Heart left ventricle (tissue), 16 donors: ENCODE data around the gene GLB1L2. TPM values are rescaled to one million over a fixed set of nuclear protein-coding genes. Genes with fewer than 3 reads are reported as not detected.
"Not testable (repeated sequence)": the region's sequence is repeated elsewhere in the genome, so short reads cannot be mapped to it uniquely, and the experiment has no call there.

Experiments used
- ATAC-seq, 4 donors: fragments of 200-7000 bp; cut with Tn5 transposase; one replicate each; pipeline ENCODE4 v1.9.1; 2020 to 2022; ENCODE audit warnings: moderate library complexity in 4 of 4, mild to moderate bottlenecking in 3 of 4, moderate number of reproducible peaks in 1 of 4
- DNase-seq, 5 donors: peaks; one replicate each; pipeline ENCODE4 v3.0.0-alpha.2; 2020
- H3K27ac ChIP-seq, 12 donors: fragments of 200-600 bp; sonication (generic) in 4 of 12; one replicate each; pipeline versions ENCODE4 v1.5.0 to v1.8.0; 2016 to 2022; ENCODE audit warnings: mild to moderate bottlenecking in 2 of 12
- H3K27me3 ChIP-seq, 9 donors: fragments of 200-600 bp; sonication (generic) in 2 of 9; one replicate each; pipeline versions ENCODE4 v1.5.1 to v1.8.0; 2016 to 2022; ENCODE audit warnings: mild to moderate bottlenecking in 3 of 9
- H3K36me3 ChIP-seq, 9 donors: fragments of 200-600 bp; sonication (generic) in 2 of 9; one replicate each; pipeline versions ENCODE4 v1.5.0 to v1.8.0; 2018 to 2022; ENCODE audit warnings: mild to moderate bottlenecking in 2 of 9
- H3K4me1 ChIP-seq, 12 donors: fragments of 200-600 bp; sonication (generic) in 4 of 12; one replicate each; pipeline versions ENCODE4 v1.5.0 to v1.8.0; 2016 to 2022; ENCODE audit warnings: mild to moderate bottlenecking in 3 of 12
- H3K4me3 ChIP-seq, 12 donors: fragments of 200-600 bp; sonication (generic) in 4 of 12; one replicate each; pipeline versions ENCODE4 v1.5.0 to v1.8.0; 2017 to 2022; ENCODE audit warnings: mild to moderate bottlenecking in 9 of 12, moderate library complexity in 4 of 12
- H3K9me3 ChIP-seq, 12 donors: fragments of 200-600 bp; sonication (generic) in 4 of 12; one replicate each; pipeline versions ENCODE4 v1.5.0 to v1.8.0; 2016 to 2022; ENCODE audit warnings: mild to moderate bottlenecking in 1 of 12
- POLR2A ChIP-seq, 2 donors: fragments of 450-650 bp; IDR thresholded peaks; one replicate each; pipeline ENCODE4 v1.6.1; 2017; ENCODE audit warnings: antibody characterized with exemption in 2 of 2, mild to moderate bottlenecking in 2 of 2, moderate library complexity in 2 of 2
- WGBS, 4 donors: extraction: QIAGEN DNeasy Blood & Tissue Kit in 2 of 4; methylation state at CpG; one replicate each; pipeline versions ENCODE4 v1.1.5 to v1.1.7; 2013 to 2018; 5-methylcytosine and 5-hydroxymethylcytosine counted together
- intact Hi-C, 10 donors: fragments of 100-400 bp; cut with DNase I; formaldehyde crosslinking; loops; one replicate each; pipeline versions ENCODE4 v1.11.1 to v1.14.2; 2022
- polyA plus RNA-seq, 2 donors: library from polyadenylated mRNA; stranded (reverse); fragments of 200-250 nt; gene quantifications; one replicate each; pipeline ENCODE4 v1.2.3, GENCODE V29; 2013
- total RNA-seq, 9 donors: library from RNA; depleted of rRNA in 2 of 9; stranded (reverse); fragments of >200 nt in 2 of 9; fragmentation: NEBNext Ultra II Directional in 3 of 9; extraction: Animal tissue kit (Norgen Biotek cat#: 25700) in 3 of 9; gene quantifications; one replicate each; pipeline versions ENCODE4 v1.1.0 to v1.2.4, GENCODE V29; 2016 to 2023
- TF ChIP-seq, protein P1 (sequence below), 12 donors: fragments of 200-600 bp; sonication (generic) in 4 of 12; IDR thresholded peaks; one replicate each; pipeline versions ENCODE4 v1.5.0 to v1.8.0; 2018 to 2022; ENCODE audit warnings: antibody characterized with exemption in 12 of 12, mild to moderate bottlenecking in 5 of 12
- donor health status: ischemic (EF 13 %, LVEDD 7.1; RV severe dilation, severe dysfunction).
- donor health status: healthy with polysubstance abuse.
- donor health status: DM: no; HTN: yes; CAD: no.
- donor health status: DM: no; HTN: no; CAD: no.
- donor health status: ischemic (EF 25% LVEDD 6.9; RV normal size, moderate dysfunction).
- donor health status: ischemic (EF 25% LVEDD 5.7; RV mildly dilated, moderate dysfunction).
- donor health status: healthy.
- donor health status: DM: yes; HTN: yes; CAD: no.
- donor health status: ischemic (EF 35%, LVEDD 5.7; RV mildly dilated, moderate dysfunction).
- donor health status: nonischemic (EF 11% LVEDD 7.7; RV severe dilation, severe dysfunction).
- donor health status: DM: yes; HTN: yes; CAD: no.
- donor health status: PGD.
- donor health status: ischemic (EF 29% LVEDD 5.4; RV normal size, mild dysfunction).
- donor health status: nonischemic (EF 23%, LVEDD 6.1; RV moderate dilation, normal function).

Gene GLB1L2
- total and polyA plus RNA-seq, 11 donors, result 0.15 to 1.3 (median 0.37) TPM; not detected in 2

DNA sequence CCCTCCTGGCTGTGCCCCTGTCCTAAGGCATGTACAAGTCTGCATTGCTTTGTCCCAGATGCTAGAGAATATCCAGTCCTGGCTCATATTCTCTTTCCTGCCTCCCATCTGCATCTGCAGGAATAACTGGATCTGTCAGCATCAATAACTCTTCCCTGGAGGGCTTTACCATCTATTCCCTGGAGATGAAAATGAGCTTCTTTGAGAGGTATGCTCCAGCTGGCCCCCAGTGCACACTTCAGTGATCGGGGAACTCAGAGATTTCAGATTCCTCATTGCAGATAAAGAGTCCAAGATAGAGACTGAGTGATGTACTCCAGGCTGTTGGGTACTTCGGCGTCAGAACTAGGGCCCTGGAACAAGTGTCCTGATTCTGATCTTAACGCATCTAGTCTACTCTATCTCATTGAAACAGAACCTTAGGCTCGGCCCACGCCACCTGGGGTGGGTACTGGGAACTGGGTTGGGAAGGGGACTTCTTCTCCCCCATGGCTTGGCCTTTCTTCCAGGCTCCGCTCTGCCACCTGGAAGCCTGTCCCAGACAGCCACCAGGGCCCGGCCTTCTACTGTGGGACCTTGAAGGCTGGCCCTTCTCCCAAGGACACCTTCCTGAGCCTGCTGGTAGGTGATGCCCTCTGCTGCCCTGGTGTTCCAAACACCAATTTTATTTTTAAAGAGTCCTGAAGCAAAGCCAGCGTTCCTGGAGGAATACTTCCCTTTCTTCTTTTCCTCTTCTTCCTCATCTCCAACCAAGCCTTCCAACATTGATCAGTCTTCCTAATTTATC is 17.8 kb upstream of the GLB1L2 start:
- intact Hi-C loops, result no loop called here
- ATAC-seq, result no peak

DNA sequence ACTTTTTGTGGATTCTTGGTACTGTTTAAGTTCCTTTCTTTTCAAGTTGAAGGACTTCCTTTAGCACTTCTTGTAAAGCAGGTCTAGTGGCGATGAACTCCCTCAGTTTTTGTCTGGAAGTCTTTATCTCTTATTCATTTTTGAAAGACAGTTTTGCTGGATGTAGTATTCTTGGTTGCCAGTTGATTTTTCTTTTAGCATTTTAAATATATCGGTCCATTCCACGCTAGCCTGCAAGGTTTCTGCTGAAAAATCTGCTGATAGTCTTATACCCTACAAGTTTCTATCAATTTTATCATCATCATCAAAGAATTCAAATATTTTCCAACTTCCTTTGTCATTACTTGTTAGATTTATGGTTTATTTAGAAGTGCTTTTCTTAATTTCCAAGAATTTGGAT is 14.7 kb upstream of the GLB1L2 start:
- Histone ChIP-seq H3K4me1 (no peaks in the 10 kb centered on the region), H3K9me3 (peaks cover 0 to 36% (median 5%) of the 10 kb centered on the region in 12 donors), H3K27me3 (peaks cover 0 to 9% (median 0%) of the 10 kb centered on the region in 9 donors), H3K27ac (no peak overlapping the region), H3K36me3 (no peaks in the 10 kb centered on the region), H3K4me3 (no peak overlapping the region)
- ATAC-seq (no peak), DNase-seq (no peak)
- 92 to 95% (median 94%) methylated on average over 3 of the region's 3 CpGs for WGBS, 4 donors
- intact Hi-C loops, result no loop called here
- TF ChIP-seq POLR2A (IDR thresholded peaks at IDR 0.05), result no peak
- TF ChIP-seq, protein P1, sequence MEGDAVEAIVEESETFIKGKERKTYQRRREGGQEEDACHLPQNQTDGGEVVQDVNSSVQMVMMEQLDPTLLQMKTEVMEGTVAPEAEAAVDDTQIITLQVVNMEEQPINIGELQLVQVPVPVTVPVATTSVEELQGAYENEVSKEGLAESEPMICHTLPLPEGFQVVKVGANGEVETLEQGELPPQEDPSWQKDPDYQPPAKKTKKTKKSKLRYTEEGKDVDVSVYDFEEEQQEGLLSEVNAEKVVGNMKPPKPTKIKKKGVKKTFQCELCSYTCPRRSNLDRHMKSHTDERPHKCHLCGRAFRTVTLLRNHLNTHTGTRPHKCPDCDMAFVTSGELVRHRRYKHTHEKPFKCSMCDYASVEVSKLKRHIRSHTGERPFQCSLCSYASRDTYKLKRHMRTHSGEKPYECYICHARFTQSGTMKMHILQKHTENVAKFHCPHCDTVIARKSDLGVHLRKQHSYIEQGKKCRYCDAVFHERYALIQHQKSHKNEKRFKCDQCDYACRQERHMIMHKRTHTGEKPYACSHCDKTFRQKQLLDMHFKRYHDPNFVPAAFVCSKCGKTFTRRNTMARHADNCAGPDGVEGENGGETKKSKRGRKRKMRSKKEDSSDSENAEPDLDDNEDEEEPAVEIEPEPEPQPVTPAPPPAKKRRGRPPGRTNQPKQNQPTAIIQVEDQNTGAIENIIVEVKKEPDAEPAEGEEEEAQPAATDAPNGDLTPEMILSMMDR (IDR thresholded peaks at IDR 0.05), result no peak

More for the DNA sequence above, 17.8 kb upstream of the GLB1L2 start:
- DNase-seq, result no peak
- Histone ChIP-seq H3K27me3 (peaks cover 0 to 13% (median 0%) of the 10 kb centered on the region in 9 donors), H3K4me1 (no peaks in the 10 kb centered on the region), H3K4me3 (no peak overlapping the region), H3K9me3 (peaks cover 0 to 22% (median 5%) of the 10 kb centered on the region in 12 donors), H3K27ac (no peak overlapping the region), H3K36me3 (no peaks in the 10 kb centered on the region)
- WGBS, 4 donors, result 59 to 72% (median 70%) methylated on average over 9 of the region's 9 CpGs
- no peak for TF ChIP-seq POLR2A (IDR thresholded peaks at IDR 0.05)
- TF ChIP-seq, protein P1 (IDR thresholded peaks at IDR 0.05), result no peak

DNA sequence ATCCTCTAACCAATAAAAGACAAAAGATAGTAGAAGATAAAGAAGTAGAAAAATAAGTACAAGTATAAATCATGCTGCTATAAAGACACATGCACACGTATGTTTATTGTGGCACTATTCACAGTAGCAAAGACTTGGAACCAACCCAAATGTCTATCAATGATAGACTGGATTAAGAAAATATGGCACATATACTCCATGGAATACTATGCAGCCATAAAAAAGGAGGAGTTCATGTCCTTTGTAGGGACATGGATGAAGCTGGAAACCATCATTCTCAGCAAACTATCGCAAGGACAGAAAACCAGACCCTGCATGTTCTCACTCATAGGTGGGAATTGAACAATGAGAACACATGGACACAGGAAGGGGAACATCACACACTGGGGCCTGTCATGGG is 10.4 kb upstream of the GLB1L2 start:
- DNase-seq, result not testable (repeated sequence)

DNA sequence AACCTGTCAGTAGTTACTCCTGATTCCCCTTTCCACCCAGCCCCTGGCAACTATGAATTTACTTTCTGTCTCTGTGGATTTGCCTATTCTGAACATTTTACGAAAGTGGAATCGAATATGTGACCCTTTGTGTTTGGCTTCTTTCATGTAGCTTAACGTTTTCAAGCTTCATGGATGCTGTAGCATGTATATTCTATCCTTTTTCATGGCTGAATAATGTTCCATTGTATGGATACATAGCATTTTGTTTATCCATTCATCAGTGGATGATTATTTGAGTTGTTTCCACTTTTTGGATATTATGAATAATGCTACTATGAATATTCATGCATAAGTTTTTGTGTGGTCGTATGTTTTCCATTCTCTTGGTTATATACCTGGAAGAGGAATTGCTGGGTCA is 9.2 kb upstream of the GLB1L2 start:
- no peak for DNase-seq
- Histone ChIP-seq H3K27me3 (peaks cover 0 to 7% (median 0%) of the 10 kb centered on the region in 9 donors), H3K4me1 (no peaks in the 10 kb centered on the region), H3K27ac (no peak overlapping the region), H3K36me3 (no peaks in the 10 kb centered on the region), H3K4me3 (no peak overlapping the region), H3K9me3 (peaks cover 0 to 25% (median 0%) of the 10 kb centered on the region in 12 donors)
- intact Hi-C loops, result loop anchor here in 1 of 10 donors (10.0 kb wide), 1 partner anchor 62 kb away; no protein-coding TSS in a partner anchor
- TF ChIP-seq, protein P1 (IDR thresholded peaks at IDR 0.05), result no peak
- TF ChIP-seq POLR2A (IDR thresholded peaks at IDR 0.05), result no peak
- 76 to 85% (median 81%) methylated on average over 4 of the region's 4 CpGs for WGBS, 4 donors
- ATAC-seq, result no peak

More for the DNA sequence above, 10.4 kb upstream of the GLB1L2 start:
- H3K9me3 ChIP-seq, result peaks cover 0 to 37% (median 5%) of the 10 kb centered on the region in 12 donors
- H3K27me3 ChIP-seq, H3K4me3 ChIP-seq, H3K4me1 ChIP-seq, H3K36me3 ChIP-seq, ATAC-seq, H3K27ac ChIP-seq: not testable (repeated sequence)
- 84 to 91% (median 87%) methylated on average over 2 of the region's 2 CpGs for WGBS, 4 donors
- intact Hi-C loops, result loop anchor here in 1 of 10 donors (10.0 kb wide), 1 partner anchor 63 kb away; no protein-coding TSS in a partner anchor
